ENCODE data around the gene TMEM121.

DNA sequence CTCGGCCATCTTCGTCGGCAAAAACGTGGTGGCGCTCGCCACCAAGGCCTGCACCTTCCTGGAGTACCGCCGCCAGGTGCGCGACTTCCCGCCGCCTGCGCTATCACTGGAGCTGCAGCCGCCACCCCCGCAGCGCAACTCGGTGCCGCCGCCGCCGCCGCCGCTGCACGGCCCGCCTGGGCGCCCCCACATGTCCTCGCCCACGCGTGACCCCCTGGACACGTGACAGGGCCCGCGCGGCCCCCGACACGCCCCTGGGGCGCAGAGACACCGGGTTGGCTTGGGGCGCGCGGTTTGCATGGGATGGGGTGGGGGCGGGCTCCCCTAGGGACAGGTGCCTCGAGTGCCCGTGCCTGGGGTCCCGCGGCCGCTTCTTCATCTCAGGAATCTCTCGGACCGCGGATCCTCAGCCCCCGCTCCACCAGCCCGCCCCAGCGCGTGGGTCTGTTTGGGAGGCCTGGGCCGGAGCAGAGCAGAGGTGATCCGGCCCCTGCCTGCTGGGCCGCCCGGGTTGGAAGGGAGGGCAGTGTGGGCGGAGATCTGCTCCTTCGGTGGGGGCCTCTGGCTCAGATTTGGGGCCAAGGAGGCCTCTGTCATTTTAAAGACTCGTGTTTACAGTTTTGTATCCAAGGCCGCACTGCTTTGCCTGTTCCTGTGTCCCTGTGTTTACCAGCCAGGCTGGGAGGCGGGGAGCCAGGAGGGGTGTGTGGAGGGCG is 3.3 kb downstream of the TMEM121 start:
- TF ChIP-seq GATA2 (IDR thresholded peaks at IDR 0.05; ENCODE audit: low read depth, low read length) (no peak), GATA3 (IDR thresholded peaks at IDR 0.05; ENCODE audit: low read depth, low read length) (no peak)
